WTC11 (cell line): Measurements from ENCODE around the gene STARD5. TPM values are rescaled to one million over a fixed set of nuclear protein-coding genes. Genes with fewer than 3 reads are reported as not detected.

Experiments
- ATAC-seq: fragments of 200-7000 bp; cut with Tn5 transposase; 2 replicates; pipeline ENCODE4 v1.10.0; 2021; ENCODE audit warnings: mild to moderate bottlenecking, moderate library complexity
- CTCF ChIA-PET: fragments of 300-600 bp; sonication (Branson Sonifier 250); formaldehyde crosslinking; loops from one replicate; lab custom pipeline; 2021; ENCODE audit warnings: antibody characterized with exemption; lab: Charles Lee
- POLR2A ChIA-PET: fragments of 350-600 bp; sonication (Branson Sonifier 250); formaldehyde crosslinking; loops from one replicate; lab custom pipeline; 2021; ENCODE audit warnings: antibody characterized with exemption; lab: Charles Lee
- DNase-seq: peaks from one replicate; pipeline ENCODE4 v3.0.0; 2021; ENCODE audit warnings: low spot score
- H3K27ac Mint-ChIP-seq: 2 replicates; pipeline ENCODE4 v1.8.0; 2021; ENCODE audit warnings: mixed read lengths
- H3K27me3 Mint-ChIP-seq: 2 replicates; pipeline ENCODE4 v1.8.0; 2021; ENCODE audit warnings: low read depth, mild to moderate bottlenecking, moderate library complexity, mixed read lengths
- H3K36me3 Mint-ChIP-seq: 2 replicates; pipeline ENCODE4 v1.8.0; 2021; ENCODE audit warnings: mixed read lengths
- H3K4me1 Mint-ChIP-seq: 2 replicates; pipeline ENCODE4 v1.8.0; 2022; ENCODE audit warnings: mixed read lengths
- H3K4me3 Mint-ChIP-seq: 2 replicates; pipeline ENCODE4 v1.8.0; 2021; ENCODE audit warnings: mild to moderate bottlenecking, moderate library complexity, mixed read lengths
- H3K9me3 Mint-ChIP-seq: 2 replicates; pipeline ENCODE4 v1.8.0; 2021; ENCODE audit warnings: mixed read lengths
- E2F1 ChIP-seq: sonication (generic); formaldehyde crosslinking; IDR thresholded peaks from 2 replicates; pipeline ENCODE4 v1.8.0; 2022; ENCODE audit warnings: mild to moderate bottlenecking, missing genetic modification reagents
- ELF4 ChIP-seq: sonication (generic); formaldehyde crosslinking; IDR thresholded peaks from 2 replicates; pipeline ENCODE4 v1.8.1; 2022; ENCODE audit warnings: low read depth, mild to moderate bottlenecking, moderate library complexity, missing genetic modification reagents
- EMX1 ChIP-seq: fragments of 250-450 bp; sonication (Bioruptor Pico); IDR thresholded peaks from 2 replicates; pipeline ENCODE4 v1.8.0; 2021; ENCODE audit warnings: mild to moderate bottlenecking
- IRF2 ChIP-seq: sonication (generic); formaldehyde crosslinking; IDR thresholded peaks from 2 replicates; pipeline ENCODE4 v1.8.0; 2022; ENCODE audit warnings: low read depth, missing genetic modification reagents, borderline replicate concordance
- NFE2L1 ChIP-seq: sonication (generic); formaldehyde crosslinking; IDR thresholded peaks from 2 replicates; pipeline ENCODE4 v1.8.1; 2023; ENCODE audit warnings: missing genetic modification reagents
- STAT6 ChIP-seq: sonication (generic); formaldehyde crosslinking; conservative IDR thresholded peaks from 2 replicates; pipeline ENCODE4 v1.8.1; 2023; ENCODE audit warnings: mild to moderate bottlenecking, low read depth, missing genetic modification reagents, moderate library complexity
- ZBTB21 ChIP-seq: sonication (generic); formaldehyde crosslinking; IDR thresholded peaks from 2 replicates; pipeline ENCODE4 v1.8.1; 2023; ENCODE audit warnings: mild to moderate bottlenecking, missing genetic modification reagents, borderline replicate concordance
- ZMAT4 ChIP-seq: fragments of 250-450 bp; sonication (Bioruptor Pico); IDR thresholded peaks from 2 replicates; pipeline ENCODE4 v1.9.0; 2021; ENCODE audit warnings: mild to moderate bottlenecking
- ZNF416 ChIP-seq: fragments of 250-450 bp; sonication (Bioruptor Pico); IDR thresholded peaks from 2 replicates; pipeline ENCODE4 v1.9.0; 2021; ENCODE audit warnings: mild to moderate bottlenecking, inconsistent platforms
- ZNF671 ChIP-seq: fragments of 250-450 bp; sonication (Bioruptor Pico); IDR thresholded peaks from 2 replicates; pipeline ENCODE4 v1.8.0; 2021; ENCODE audit warnings: mild to moderate bottlenecking
- total RNA-seq: library from RNA; stranded (reverse); gene quantifications from 3 replicates; pipeline ENCODE4 v1.2.3, GENCODE V29; 2021
- TF ChIP-seq, protein P1 (sequence below): sonication (generic); formaldehyde crosslinking; IDR thresholded peaks from 2 replicates; pipeline ENCODE4 v1.8.1; 2023; ENCODE audit warnings: mild to moderate bottlenecking, missing genetic modification reagents
- TF ChIP-seq, protein P2 (sequence below): sonication (generic); formaldehyde crosslinking; IDR thresholded peaks from 2 replicates; pipeline ENCODE4 v1.8.0; 2022; ENCODE audit warnings: mild to moderate bottlenecking, missing genetic modification reagents
- TF ChIP-seq, protein P3 (sequence below): sonication (generic); formaldehyde crosslinking; IDR thresholded peaks from 2 replicates; pipeline ENCODE4 v1.8.0; 2023; ENCODE audit warnings: missing genetic modification reagents, mild to moderate bottlenecking, borderline replicate concordance
- TF ChIP-seq, protein P4 (sequence below): sonication (generic); formaldehyde crosslinking; IDR thresholded peaks from 2 replicates; pipeline ENCODE4 v1.8.1; 2023; ENCODE audit warnings: mild to moderate bottlenecking, missing genetic modification reagents, moderate library complexity

The STARD5 gene
- total RNA-seq, 1 experiment from 2014 or later: 6.8 TPM

GRCh38 chr15:81372575-81372974, 48.6 kb upstream of the STARD5 start (continued):
- TF ChIP-seq STAT6 (CRISPR knock-in tag): no peak
- no peak for TF ChIP-seq ZBTB21
- TF ChIP-seq ZNF416 (CRISPR knock-in tag): no peak
- TF ChIP-seq, protein P1, sequence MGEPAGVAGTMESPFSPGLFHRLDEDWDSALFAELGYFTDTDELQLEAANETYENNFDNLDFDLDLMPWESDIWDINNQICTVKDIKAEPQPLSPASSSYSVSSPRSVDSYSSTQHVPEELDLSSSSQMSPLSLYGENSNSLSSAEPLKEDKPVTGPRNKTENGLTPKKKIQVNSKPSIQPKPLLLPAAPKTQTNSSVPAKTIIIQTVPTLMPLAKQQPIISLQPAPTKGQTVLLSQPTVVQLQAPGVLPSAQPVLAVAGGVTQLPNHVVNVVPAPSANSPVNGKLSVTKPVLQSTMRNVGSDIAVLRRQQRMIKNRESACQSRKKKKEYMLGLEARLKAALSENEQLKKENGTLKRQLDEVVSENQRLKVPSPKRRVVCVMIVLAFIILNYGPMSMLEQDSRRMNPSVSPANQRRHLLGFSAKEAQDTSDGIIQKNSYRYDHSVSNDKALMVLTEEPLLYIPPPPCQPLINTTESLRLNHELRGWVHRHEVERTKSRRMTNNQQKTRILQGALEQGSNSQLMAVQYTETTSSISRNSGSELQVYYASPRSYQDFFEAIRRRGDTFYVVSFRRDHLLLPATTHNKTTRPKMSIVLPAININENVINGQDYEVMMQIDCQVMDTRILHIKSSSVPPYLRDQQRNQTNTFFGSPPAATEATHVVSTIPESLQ (CRISPR knock-in tag): no peak
- TF ChIP-seq E2F1 (CRISPR knock-in tag): no peak
- no peak for TF ChIP-seq ZNF671 (CRISPR knock-in tag)
- no peak for TF ChIP-seq EMX1 (CRISPR knock-in tag)
- TF ChIP-seq, protein P2, sequence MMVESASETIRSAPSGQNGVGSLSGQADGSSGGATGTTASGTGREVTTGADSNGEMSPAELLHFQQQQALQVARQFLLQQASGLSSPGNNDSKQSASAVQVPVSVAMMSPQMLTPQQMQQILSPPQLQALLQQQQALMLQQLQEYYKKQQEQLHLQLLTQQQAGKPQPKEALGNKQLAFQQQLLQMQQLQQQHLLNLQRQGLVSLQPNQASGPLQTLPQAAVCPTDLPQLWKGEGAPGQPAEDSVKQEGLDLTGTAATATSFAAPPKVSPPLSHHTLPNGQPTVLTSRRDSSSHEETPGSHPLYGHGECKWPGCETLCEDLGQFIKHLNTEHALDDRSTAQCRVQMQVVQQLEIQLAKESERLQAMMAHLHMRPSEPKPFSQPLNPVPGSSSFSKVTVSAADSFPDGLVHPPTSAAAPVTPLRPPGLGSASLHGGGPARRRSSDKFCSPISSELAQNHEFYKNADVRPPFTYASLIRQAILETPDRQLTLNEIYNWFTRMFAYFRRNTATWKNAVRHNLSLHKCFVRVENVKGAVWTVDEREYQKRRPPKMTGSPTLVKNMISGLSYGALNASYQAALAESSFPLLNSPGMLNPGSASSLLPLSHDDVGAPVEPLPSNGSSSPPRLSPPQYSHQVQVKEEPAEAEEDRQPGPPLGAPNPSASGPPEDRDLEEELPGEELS (CRISPR knock-in tag): no peak

DNA sequence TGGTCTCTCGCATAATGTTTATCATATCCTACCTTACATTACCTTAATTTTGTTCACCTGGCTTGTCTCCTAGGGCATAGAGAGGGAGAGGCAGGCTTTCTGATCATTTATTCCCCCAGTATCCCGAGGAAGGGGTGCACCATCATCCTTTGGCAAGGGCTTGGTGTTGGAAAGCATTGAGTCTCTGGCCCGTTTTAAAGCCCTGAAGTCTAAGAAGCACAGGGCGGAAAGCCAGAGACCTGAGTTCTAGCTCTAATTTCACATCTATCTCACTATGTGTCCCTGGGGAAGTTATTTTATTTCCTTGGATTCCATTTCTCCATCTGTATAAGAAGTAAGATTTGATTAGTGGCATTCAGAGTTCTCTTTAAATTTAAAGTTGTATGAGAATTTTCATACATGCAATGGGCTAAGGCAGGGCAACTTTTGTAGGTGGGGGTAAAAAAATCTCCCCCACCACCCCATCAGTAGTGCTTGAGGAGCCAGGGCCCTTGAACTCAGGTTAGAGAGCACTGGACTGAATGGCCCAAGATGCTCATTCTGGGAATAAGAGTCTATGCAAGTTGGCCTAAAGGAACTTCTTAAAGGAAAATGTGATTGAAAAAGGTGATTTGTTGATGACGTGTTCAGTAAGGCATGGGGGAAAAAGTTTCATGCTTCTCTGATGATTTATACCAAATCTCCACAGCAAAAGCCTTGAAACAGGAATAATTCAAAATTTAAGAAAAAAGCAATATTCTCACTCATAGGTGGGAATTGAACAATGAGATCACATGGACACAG, 40.0 kb upstream of the STARD5 start:
- no peak overlapping the region for H3K27ac Mint-ChIP-seq
- ChIA-PET POLR2A (no interaction called here), CTCF (no interaction called here)
- DNase-seq (no peak), ATAC-seq (no peak)
- TF ChIP-seq, protein P1 (CRISPR knock-in tag): no peak
- TF ChIP-seq ELF4 (CRISPR knock-in tag) (no peak), ZMAT4 (no peak), EMX1 (CRISPR knock-in tag) (no peak), NFE2L1 (CRISPR knock-in tag) (no peak), IRF2 (CRISPR knock-in tag) (no peak), ZNF416 (CRISPR knock-in tag) (no peak)
- TF ChIP-seq, protein P3, sequence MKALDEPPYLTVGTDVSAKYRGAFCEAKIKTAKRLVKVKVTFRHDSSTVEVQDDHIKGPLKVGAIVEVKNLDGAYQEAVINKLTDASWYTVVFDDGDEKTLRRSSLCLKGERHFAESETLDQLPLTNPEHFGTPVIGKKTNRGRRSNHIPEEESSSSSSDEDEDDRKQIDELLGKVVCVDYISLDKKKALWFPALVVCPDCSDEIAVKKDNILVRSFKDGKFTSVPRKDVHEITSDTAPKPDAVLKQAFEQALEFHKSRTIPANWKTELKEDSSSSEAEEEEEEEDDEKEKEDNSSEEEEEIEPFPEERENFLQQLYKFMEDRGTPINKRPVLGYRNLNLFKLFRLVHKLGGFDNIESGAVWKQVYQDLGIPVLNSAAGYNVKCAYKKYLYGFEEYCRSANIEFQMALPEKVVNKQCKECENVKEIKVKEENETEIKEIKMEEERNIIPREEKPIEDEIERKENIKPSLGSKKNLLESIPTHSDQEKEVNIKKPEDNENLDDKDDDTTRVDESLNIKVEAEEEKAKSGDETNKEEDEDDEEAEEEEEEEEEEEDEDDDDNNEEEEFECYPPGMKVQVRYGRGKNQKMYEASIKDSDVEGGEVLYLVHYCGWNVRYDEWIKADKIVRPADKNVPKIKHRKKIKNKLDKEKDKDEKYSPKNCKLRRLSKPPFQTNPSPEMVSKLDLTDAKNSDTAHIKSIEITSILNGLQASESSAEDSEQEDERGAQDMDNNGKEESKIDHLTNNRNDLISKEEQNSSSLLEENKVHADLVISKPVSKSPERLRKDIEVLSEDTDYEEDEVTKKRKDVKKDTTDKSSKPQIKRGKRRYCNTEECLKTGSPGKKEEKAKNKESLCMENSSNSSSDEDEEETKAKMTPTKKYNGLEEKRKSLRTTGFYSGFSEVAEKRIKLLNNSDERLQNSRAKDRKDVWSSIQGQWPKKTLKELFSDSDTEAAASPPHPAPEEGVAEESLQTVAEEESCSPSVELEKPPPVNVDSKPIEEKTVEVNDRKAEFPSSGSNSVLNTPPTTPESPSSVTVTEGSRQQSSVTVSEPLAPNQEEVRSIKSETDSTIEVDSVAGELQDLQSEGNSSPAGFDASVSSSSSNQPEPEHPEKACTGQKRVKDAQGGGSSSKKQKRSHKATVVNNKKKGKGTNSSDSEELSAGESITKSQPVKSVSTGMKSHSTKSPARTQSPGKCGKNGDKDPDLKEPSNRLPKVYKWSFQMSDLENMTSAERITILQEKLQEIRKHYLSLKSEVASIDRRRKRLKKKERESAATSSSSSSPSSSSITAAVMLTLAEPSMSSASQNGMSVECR (CRISPR knock-in tag): no peak
- TF ChIP-seq, protein P4, sequence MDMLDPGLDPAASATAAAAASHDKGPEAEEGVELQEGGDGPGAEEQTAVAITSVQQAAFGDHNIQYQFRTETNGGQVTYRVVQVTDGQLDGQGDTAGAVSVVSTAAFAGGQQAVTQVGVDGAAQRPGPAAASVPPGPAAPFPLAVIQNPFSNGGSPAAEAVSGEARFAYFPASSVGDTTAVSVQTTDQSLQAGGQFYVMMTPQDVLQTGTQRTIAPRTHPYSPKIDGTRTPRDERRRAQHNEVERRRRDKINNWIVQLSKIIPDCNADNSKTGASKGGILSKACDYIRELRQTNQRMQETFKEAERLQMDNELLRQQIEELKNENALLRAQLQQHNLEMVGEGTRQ (CRISPR knock-in tag): no peak
- H3K9me3 Mint-ChIP-seq: no peaks in the 10 kb centered on the region
- H3K27me3 Mint-ChIP-seq: no peaks in the 10 kb centered on the region
- H3K4me1 Mint-ChIP-seq: no peaks in the 10 kb centered on the region
- H3K4me3 Mint-ChIP-seq: no peak overlapping the region
- no peaks in the 10 kb centered on the region for H3K36me3 Mint-ChIP-seq
